ENCODE data around the gene PTPRG.

Gene PTPRG

GRCh38 chr3:61866961-61867461, 305.6 kb downstream of the PTPRG start:
- Histone ChIP-seq H3K9me3 (ENCODE audit: control insufficient read depth, insufficient read depth, low read length) (no peaks in the 10 kb centered on the region), H3K27ac (ENCODE audit: low read depth, low read length) (no peak overlapping the region), H3K27me3 (ENCODE audit: control insufficient read depth, low read length) (no peaks in the 10 kb centered on the region), H3K4me1 (ENCODE audit: control insufficient read depth, low read length) (peaks cover 12% of the 10 kb centered on the region), H3K4me2 (ENCODE audit: low read length) (no peak overlapping the region), H3F3A (ENCODE audit: control insufficient read depth, insufficient read depth) (no peaks in the 10 kb centered on the region), H3K9me2 (replicated peaks; ENCODE audit: control insufficient read depth, low read length) (no peaks in the 10 kb centered on the region), H3K36me3 (ENCODE audit: control insufficient read depth, low read length) (no peaks in the 10 kb centered on the region), H4K20me1 (ENCODE audit: control insufficient read depth, insufficient read depth, low read depth, low read length) (no peaks in the 10 kb centered on the region), H3K79me2 (ENCODE audit: control insufficient read depth, low read length) (no peaks in the 10 kb centered on the region), H3K4me3 (ENCODE audit: low read length) (no peak overlapping the region)
- TF ChIP-seq CTCF (IDR thresholded peaks at IDR 0.05; ENCODE audit: low read depth, low read length, poor library complexity, severe bottlenecking) (no peak), EZH2phosphoT487 (IDR thresholded peaks at IDR 0.05; ENCODE audit: borderline replicate concordance, low read length) (no peak)

- Histone ChIP-seq H3K36me3 (ENCODE audit: control insufficient read depth, low read length) (no peaks in the 10 kb centered on the region), H4K20me1 (ENCODE audit: control insufficient read depth, insufficient read depth, low read depth, low read length) (no peaks in the 10 kb centered on the region), H3K79me2 (ENCODE audit: control insufficient read depth, low read length) (no peaks in the 10 kb centered on the region), H3K4me3 (ENCODE audit: low read length) (no peak overlapping the region), H3F3A (ENCODE audit: control insufficient read depth, insufficient read depth) (no peaks in the 10 kb centered on the region), H3K9me3 (ENCODE audit: control insufficient read depth, insufficient read depth, low read length) (no peaks in the 10 kb centered on the region), H3K27ac (ENCODE audit: low read depth, low read length) (no peak overlapping the region), H3K27me3 (ENCODE audit: control insufficient read depth, low read length) (no peaks in the 10 kb centered on the region), H3K9me2 (replicated peaks; ENCODE audit: control insufficient read depth, low read length) (no peaks in the 10 kb centered on the region), H3K4me2 (ENCODE audit: low read length) (no peak overlapping the region), H3K4me1 (ENCODE audit: control insufficient read depth, low read length) (peaks cover 12% of the 10 kb centered on the region)
- no peak for TF ChIP-seq EZH2phosphoT487 (IDR thresholded peaks at IDR 0.05; ENCODE audit: borderline replicate concordance, low read length)
- TF ChIP-seq CTCF (IDR thresholded peaks at IDR 0.05; ENCODE audit: low read depth, low read length, poor library complexity, severe bottlenecking), result no peak
Measured at GRCh38 chr3:61868499-61868898, 307.1 kb downstream of the PTPRG start.

- H3K9me2 ChIP-seq (replicated peaks; ENCODE audit: control insufficient read depth, low read length), result no peaks in the 10 kb centered on the region
- no peak overlapping the region for H3K4me2 ChIP-seq (ENCODE audit: low read length)
- no peak overlapping the region for H3K27ac ChIP-seq (ENCODE audit: low read depth, low read length)
- no peaks in the 10 kb centered on the region for H4K20me1 ChIP-seq (ENCODE audit: control insufficient read depth, insufficient read depth, low read depth, low read length)
- H3K27me3 ChIP-seq (ENCODE audit: control insufficient read depth, low read length), result no peaks in the 10 kb centered on the region
- H3K4me3 ChIP-seq (ENCODE audit: low read length), result no peak overlapping the region
- no peaks in the 10 kb centered on the region for H3K9me3 ChIP-seq (ENCODE audit: control insufficient read depth, insufficient read depth, low read length)
- no peaks in the 10 kb centered on the region for H3K79me2 ChIP-seq (ENCODE audit: control insufficient read depth, low read length)
- no peaks in the 10 kb centered on the region for H3F3A ChIP-seq (ENCODE audit: control insufficient read depth, insufficient read depth)
- no peak for TF ChIP-seq CTCF (IDR thresholded peaks at IDR 0.05; ENCODE audit: low read depth, low read length, poor library complexity, severe bottlenecking)
- no peak for TF ChIP-seq EZH2phosphoT487 (IDR thresholded peaks at IDR 0.05; ENCODE audit: borderline replicate concordance, low read length)
- no peaks in the 10 kb centered on the region for H3K36me3 ChIP-seq (ENCODE audit: control insufficient read depth, low read length)
- peaks cover 12% of the 10 kb centered on the region for H3K4me1 ChIP-seq (ENCODE audit: control insufficient read depth, low read length)
Measured at GRCh38 chr3:61869371-61869770, 308.0 kb downstream of the PTPRG start.

Data from DOHH2 (cell line).